MCF 10A (cell line): ENCODE results near the gene KLK15. TPM values are rescaled to one million over a fixed set of nuclear protein-coding genes. Genes with fewer than 3 reads are reported as not detected.

ENCODE experiments used
- BruUV-seq: library from RNA; stranded (reverse); fragments of 400-500 nt; replicated peaks from 2 replicates; lab custom pipeline; 2021; lab: Mats Ljungman, UMichigan
- CTCF ChIA-PET: fragments of 300-600 bp; sonication (Branson Sonifier 250); formaldehyde crosslinking; extraction: SDS; loops from one replicate; lab custom pipeline; 2021; ENCODE audit warnings: antibody characterized with exemption, inconsistent platforms; lab: Yijun Ruan, JAX
- POLR2A ChIA-PET: fragments of 300-600, 350-650 bp; sonication (Branson Sonifier 250); formaldehyde crosslinking; extraction: SDS; loops from one replicate; lab custom pipeline; 2020; ENCODE audit warnings: antibody characterized with exemption, inconsistent platforms; lab: Yijun Ruan, JAX
- DNase-seq: peaks from one replicate; pipeline ENCODE4 v3.0.0-alpha.2; 2018; ENCODE audit not compliant: unreplicated experiment
- H3K27ac Mint-ChIP-seq: one replicate; pipeline ENCODE4 v1.8.0; 2022; ENCODE audit warnings: mild to moderate bottlenecking, low read depth, mixed read lengths; ENCODE audit not compliant: unreplicated experiment
- H3K27me3 Mint-ChIP-seq: one replicate; pipeline ENCODE4 v1.8.0; 2022; ENCODE audit warnings: mixed read lengths; ENCODE audit not compliant: insufficient read depth, unreplicated experiment
- H3K36me3 Mint-ChIP-seq: one replicate; pipeline ENCODE4 v1.8.0; 2022; ENCODE audit warnings: mild to moderate bottlenecking, moderate library complexity, mixed read lengths; ENCODE audit not compliant: insufficient read depth, unreplicated experiment
- H3K4me1 Mint-ChIP-seq: one replicate; pipeline ENCODE4 v1.8.0; 2022; ENCODE audit warnings: mixed read lengths; ENCODE audit not compliant: insufficient read depth, unreplicated experiment
- H3K4me3 Mint-ChIP-seq: one replicate; pipeline ENCODE4 v1.8.0; 2022; ENCODE audit warnings: mild to moderate bottlenecking, moderate library complexity, mixed read lengths; ENCODE audit not compliant: unreplicated experiment
- H3K9me3 Mint-ChIP-seq: one replicate; pipeline ENCODE4 v1.8.0; 2022; ENCODE audit warnings: mixed read lengths; ENCODE audit not compliant: unreplicated experiment
- intact Hi-C: fragments of 100-400 bp; cut with micrococcal nuclease; formaldehyde crosslinking; loops from 2 replicates; pipeline ENCODE4 v1.14.1; 2022
- total RNA-seq: library from RNA; stranded (reverse); gene quantifications from 2 replicates; pipeline ENCODE4 v1.2.3, GENCODE V29; 2022
- TF ChIP-seq, protein P1 (sequence below): fragments of 200-600 bp; IDR thresholded peaks from one replicate; pipeline ENCODE4 v1.8.0; 2022; ENCODE audit warnings: antibody characterized with exemption, mild to moderate bottlenecking; ENCODE audit not compliant: unreplicated experiment

KLK15 gene
- total RNA-seq, 1 experiment from 2014 or later = not detected

- Mint-ChIP-seq H3K9me3 (no peaks in the 10 kb centered on the region), H3K4me3 (peak overlapping the region; percentile 32), H3K36me3 (no peaks in the 10 kb centered on the region), H3K27me3 (peaks cover 31% of the 10 kb centered on the region), H3K4me1 (peaks cover 27% of the 10 kb centered on the region), H3K27ac (no peak overlapping the region)
- no peak for DNase-seq
- ChIA-PET POLR2A (no interaction called here), CTCF (interaction anchor here (1.0 kb wide), 1 partner anchor 103 kb away, joined by 4 read pairs; no protein-coding TSS in a partner anchor)
- BruUV-seq = no TSS peak
- intact Hi-C loops = no loop called here
- TF ChIP-seq, protein P1, sequence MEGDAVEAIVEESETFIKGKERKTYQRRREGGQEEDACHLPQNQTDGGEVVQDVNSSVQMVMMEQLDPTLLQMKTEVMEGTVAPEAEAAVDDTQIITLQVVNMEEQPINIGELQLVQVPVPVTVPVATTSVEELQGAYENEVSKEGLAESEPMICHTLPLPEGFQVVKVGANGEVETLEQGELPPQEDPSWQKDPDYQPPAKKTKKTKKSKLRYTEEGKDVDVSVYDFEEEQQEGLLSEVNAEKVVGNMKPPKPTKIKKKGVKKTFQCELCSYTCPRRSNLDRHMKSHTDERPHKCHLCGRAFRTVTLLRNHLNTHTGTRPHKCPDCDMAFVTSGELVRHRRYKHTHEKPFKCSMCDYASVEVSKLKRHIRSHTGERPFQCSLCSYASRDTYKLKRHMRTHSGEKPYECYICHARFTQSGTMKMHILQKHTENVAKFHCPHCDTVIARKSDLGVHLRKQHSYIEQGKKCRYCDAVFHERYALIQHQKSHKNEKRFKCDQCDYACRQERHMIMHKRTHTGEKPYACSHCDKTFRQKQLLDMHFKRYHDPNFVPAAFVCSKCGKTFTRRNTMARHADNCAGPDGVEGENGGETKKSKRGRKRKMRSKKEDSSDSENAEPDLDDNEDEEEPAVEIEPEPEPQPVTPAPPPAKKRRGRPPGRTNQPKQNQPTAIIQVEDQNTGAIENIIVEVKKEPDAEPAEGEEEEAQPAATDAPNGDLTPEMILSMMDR = no peak
Measured at GRCh38 chr19:50818859-50819472, 14.4 kb downstream of the KLK15 start.

DNA sequence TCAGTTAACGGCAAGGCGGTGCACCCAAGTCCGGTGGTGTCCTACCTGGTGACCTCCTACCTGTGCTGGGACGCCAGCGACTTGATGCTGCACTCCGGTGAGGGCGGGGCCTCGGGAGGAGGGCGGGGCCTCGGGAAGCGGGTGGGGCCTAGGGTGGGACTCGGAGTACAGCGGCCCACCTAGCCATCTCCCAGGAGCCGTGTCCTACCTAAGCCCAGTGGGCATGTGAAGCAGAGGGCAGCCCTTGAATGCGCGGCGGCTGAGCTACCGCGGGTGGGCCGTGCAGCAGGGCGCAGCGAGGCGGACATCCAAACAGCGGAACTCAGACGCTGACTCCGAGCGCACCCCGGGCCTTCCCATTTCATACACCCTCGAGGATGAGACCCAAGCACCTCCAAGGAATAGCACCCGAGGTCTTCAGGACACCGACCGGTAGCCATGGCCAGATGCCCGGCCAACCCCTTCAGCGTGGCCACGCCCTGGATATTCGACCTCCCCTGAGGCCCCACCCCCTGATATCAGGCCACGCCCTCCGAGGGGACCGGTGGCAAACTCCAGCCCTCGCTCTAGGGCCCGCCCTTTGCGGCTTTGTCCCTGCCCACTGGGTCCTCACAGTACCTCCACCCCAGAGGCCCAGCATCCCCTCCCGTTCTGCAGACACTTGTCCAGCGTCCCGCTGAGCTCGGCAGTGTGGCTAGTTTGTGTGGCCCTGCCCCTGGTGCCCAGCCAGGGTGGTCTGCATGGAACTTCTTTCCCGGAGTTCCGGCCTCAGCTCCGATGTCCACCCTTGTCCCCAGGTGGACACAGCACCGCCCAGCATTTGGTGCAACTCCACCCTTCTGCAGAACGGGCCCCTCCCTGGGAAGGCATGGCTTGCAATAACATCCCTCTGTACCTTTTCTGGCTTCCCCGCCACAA is 15.2 kb downstream of the KLK15 start:
- H3K27me3 Mint-ChIP-seq = peaks cover 30% of the 10 kb centered on the region
- TF ChIP-seq, protein P1 = no peak
- H3K4me3 Mint-ChIP-seq = peak overlapping the region; percentile 32
- H3K9me3 Mint-ChIP-seq = no peaks in the 10 kb centered on the region
- intact Hi-C loops = no loop called here
- ChIA-PET CTCF (interaction anchor here (1.0 kb wide), 1 partner anchor 104 kb away, joined by 4 read pairs; no protein-coding TSS in a partner anchor), POLR2A (interaction anchor here (1.0 kb wide), 1 partner anchor 14 kb away, joined by 4 read pairs; no protein-coding TSS in a partner anchor)
- no TSS peak for BruUV-seq
- peaks cover 25% of the 10 kb centered on the region for H3K4me1 Mint-ChIP-seq
- no peak overlapping the region for H3K27ac Mint-ChIP-seq
- DNase-seq = peak; percentile 52
- no peaks in the 10 kb centered on the region for H3K36me3 Mint-ChIP-seq

DNA sequence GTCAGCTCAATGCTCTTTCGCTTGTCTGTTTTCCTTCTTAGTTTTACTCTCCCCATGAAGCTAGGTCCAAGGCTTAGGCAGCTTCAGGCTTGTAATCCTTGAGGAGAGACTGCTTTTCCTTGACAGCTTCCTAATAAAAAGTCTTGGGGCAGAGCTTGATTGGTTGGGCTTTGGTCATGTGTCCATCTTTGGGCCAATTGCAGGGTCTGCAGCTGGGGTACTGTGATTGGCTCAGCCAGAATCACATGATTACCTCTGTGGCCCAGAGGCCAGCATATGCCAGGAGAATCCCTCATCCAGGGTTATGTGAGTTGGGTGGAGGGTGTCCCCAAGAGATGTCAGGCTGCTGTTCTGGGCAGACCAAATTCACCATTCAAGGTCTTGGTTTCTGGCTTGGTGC is 17.9 kb downstream of the KLK15 start:
- Mint-ChIP-seq H3K27me3 (peaks cover 12% of the 10 kb centered on the region), H3K27ac (no peak overlapping the region), H3K9me3 (peaks cover 5% of the 10 kb centered on the region), H3K4me1 (peaks cover 3% of the 10 kb centered on the region), H3K4me3 (no peak overlapping the region), H3K36me3 (no peaks in the 10 kb centered on the region)
- no peak for DNase-seq
- TF ChIP-seq, protein P1 = no peak
- ChIA-PET CTCF (no interaction called here), POLR2A (no interaction called here)
- intact Hi-C loops = no loop called here
- BruUV-seq = no TSS peak

DNA sequence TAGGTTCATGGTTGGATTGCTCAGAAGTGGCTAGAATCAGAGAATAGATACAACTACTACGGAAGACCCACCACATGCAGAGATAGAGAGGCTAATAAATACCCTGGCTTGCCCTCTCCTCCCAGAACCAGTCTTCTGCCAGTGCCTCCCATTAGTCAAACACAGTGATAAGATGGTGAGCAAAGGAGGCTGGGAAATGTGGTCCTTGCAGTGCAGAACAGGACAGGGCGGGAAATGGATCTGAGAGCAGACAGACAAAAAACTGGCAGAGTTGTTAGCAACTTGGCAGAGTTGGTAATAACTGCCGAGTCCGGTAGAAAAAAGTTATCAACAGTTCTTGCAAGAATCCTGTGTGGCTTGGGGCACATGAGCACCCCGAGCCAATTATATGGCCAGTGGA is 18.5 kb downstream of the KLK15 start:
- ChIA-PET POLR2A (interaction anchor here (0.8 kb wide), 1 partner anchor 10 kb away, joined by 3 read pairs; no protein-coding TSS in a partner anchor), CTCF (no interaction called here)
- Mint-ChIP-seq H3K36me3 (no peaks in the 10 kb centered on the region), H3K4me3 (no peak overlapping the region), H3K9me3 (peaks cover 10% of the 10 kb centered on the region), H3K4me1 (no peaks in the 10 kb centered on the region), H3K27me3 (peaks cover 12% of the 10 kb centered on the region), H3K27ac (no peak overlapping the region)
- TF ChIP-seq, protein P1 = no peak
- no TSS peak for BruUV-seq
- DNase-seq = no peak
- intact Hi-C loops = no loop called here
